BJ (cell line): ENCODE measurements around the gene RAB3GAP1. TPM values are rescaled to one million over a fixed set of nuclear protein-coding genes. Genes with fewer than 3 reads are reported as not detected.
"Not testable (repeated sequence)": the region's sequence is repeated elsewhere in the genome, so short reads cannot be mapped to it uniquely, and the experiment has no call there.

Experiments
- CTCF ChIA-PET: fragments of 350-600 bp; formaldehyde crosslinking; extraction: SDS; loops from one replicate; lab custom pipeline; 2021; ENCODE audit warnings: antibody characterized with exemption, inconsistent platforms; lab: Yijun Ruan, JAX
- POLR2A ChIA-PET: fragments of 300-600 bp; sonication (Branson Sonifier 250); formaldehyde crosslinking; extraction: SDS; loops from one replicate; lab custom pipeline; 2021; ENCODE audit warnings: antibody characterized with exemption; lab: Charles Lee
- DNase-seq: peaks from one replicate; pipeline ENCODE4 v3.0.0-alpha.2; 2011; ENCODE audit warnings: low read depth
- H3K27me3 ChIP-seq: 2 replicates; pipeline ENCODE4 v1.6.0; 2011; ENCODE audit warnings: low read length; ENCODE audit not compliant: control insufficient read depth, insufficient read depth
- H3K36me3 ChIP-seq: 2 replicates; pipeline ENCODE4 v1.5.1; 2011; ENCODE audit warnings: low read length; ENCODE audit not compliant: control insufficient read depth, insufficient read depth
- H3K4me3 ChIP-seq: 2 replicates; pipeline ENCODE4 v1.5.1; 2011; ENCODE audit warnings: low read depth, mild to moderate bottlenecking, control low read depth, low read length
- CTCF ChIP-seq: IDR thresholded peaks from 2 replicates; pipeline ENCODE4 v1.5.1; 2011; ENCODE audit warnings: low read depth, mild to moderate bottlenecking, control low read depth, inconsistent platforms, low read length, moderate library complexity; ENCODE audit not compliant: insufficient read depth
- polyA plus RNA-seq: library from polyadenylated mRNA; depleted of rRNA; stranded (reverse); fragments of >200 nt; gene quantifications from 2 replicates; pipeline ENCODE4 v1.2.3, GENCODE V29; 2011

The RAB3GAP1 gene
- polyA plus RNA-seq, 1 experiment, result 22.4 TPM

- H3K4me3 ChIP-seq, result no peak overlapping the region
- no peak for DNase-seq
- no peaks in the 10 kb centered on the region for H3K27me3 ChIP-seq
- TF ChIP-seq CTCF, result no peak
- ChIA-PET POLR2A (no interaction called here), CTCF (no interaction called here)
- peaks cover 2% of the 10 kb centered on the region; the same call in 1 of the 2 replicates for H3K36me3 ChIP-seq
These were observed 22.1 kb downstream of the RAB3GAP1 start for GRCh38 chr2:135074216-135074615.

DNA sequence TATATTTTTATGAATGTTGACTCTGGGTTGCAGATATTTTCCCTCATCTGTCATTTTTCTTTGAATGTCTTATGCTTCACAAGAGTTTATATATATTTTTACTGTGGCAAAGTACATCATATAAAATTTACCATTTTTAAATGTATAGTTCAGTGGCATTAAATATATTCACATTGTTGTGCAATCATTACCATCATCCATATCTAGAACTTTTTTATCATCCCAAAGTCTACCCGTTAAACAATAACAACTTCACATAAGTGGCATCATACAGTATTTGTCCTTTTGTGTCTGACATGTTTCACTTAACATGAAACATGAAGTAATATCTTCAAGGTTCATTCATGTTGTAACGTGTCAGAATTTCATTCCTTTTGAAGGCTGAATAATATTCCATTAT lies 24.5 kb downstream of the RAB3GAP1 start:
- Histone ChIP-seq H3K4me3 (no peak overlapping the region), H3K27me3 (no peaks in the 10 kb centered on the region), H3K36me3 (peaks cover 2% of the 10 kb centered on the region; the same call in 1 of the 2 replicates)
- TF ChIP-seq CTCF, result no peak
- ChIA-PET CTCF (no interaction called here), POLR2A (no interaction called here)
- no peak for DNase-seq

DNA sequence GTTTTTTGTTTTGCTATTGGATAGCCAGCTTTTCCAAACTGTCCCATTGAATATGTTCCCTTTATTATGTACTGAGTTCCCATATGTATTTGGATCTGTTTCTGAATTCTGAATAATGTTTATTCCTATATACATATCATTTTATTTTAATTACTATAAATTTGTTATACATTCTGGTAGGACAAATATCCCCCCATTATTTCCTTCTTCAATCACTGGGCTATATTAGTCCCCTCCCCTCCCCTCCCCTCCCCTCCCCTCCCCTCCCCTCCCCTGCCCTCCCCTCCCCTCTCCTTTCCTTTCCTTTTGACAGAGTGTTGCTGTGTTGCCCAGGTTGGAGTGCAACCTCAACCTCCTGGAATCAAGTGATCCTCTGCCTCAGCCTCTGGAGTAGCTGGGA lies 26.3 kb downstream of the RAB3GAP1 start:
- DNase-seq, result no peak
- Histone ChIP-seq H3K36me3 (0 out of 2 replicates have a peak, but pooled peaks cover 1% of the 10 kb centered on the region), H3K4me3 (no peak overlapping the region), H3K27me3 (no peaks in the 10 kb centered on the region)
- ChIA-PET CTCF (no interaction called here), POLR2A (no interaction called here)
- TF ChIP-seq CTCF, result no peak

DNA sequence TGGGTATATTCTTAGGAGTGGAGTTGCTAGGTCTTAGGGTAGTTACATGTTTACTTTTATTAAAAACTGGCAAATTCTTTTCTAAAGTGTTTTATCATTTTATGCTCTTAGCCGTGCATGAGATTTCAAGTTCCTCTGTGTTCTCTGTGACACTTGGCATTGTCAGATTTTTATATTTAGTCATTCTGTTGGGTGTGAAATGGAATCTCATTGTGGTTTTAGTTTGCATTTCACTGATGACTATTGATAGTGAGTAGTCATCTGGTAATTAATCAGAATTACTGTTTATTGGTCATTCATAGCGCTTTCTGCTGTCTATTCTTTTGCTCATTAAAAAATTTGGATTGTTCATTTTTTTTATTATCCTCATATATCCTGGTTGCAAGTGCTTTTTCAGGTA lies 34.1 kb downstream of the RAB3GAP1 start:
- no peaks in the 10 kb centered on the region for H3K27me3 ChIP-seq
- H3K36me3 ChIP-seq, result no peaks in the 10 kb centered on the region
- DNase-seq, result no peak
- ChIA-PET POLR2A (no interaction called here), CTCF (no interaction called here)
- no peak overlapping the region for H3K4me3 ChIP-seq
- TF ChIP-seq CTCF, result no peak

DNA sequence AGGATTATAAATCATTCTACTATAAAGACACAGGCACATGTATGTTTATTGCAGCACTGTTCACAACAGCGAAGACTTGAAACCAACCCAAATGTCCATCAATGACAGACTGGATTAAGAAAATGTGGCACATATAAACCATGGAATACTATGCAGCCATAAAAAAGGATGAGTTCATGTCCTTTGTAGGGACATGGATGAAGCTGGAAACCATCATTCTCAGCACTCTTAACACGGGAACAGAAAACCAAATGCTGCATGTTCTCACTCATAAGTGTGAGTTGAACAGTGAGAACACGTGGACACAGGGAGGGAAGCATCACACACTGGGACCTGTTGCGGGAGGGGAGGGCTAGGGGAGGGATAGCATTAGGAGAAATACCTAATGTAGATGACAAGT lies 37.5 kb downstream of the RAB3GAP1 start:
- DNase-seq, H3K27me3 ChIP-seq, H3K4me3 ChIP-seq, POLR2A ChIA-PET, CTCF ChIA-PET, H3K36me3 ChIP-seq: not testable (repeated sequence)

- H3K4me3 ChIP-seq, result no peak overlapping the region
- TF ChIP-seq CTCF, result no peak
- no peaks in the 10 kb centered on the region for H3K27me3 ChIP-seq
- POLR2A ChIA-PET, result no interaction called here
- no peaks in the 10 kb centered on the region; the same call in 1 of the 2 replicates for H3K36me3 ChIP-seq
- CTCF ChIA-PET, result interaction anchor here (1.2 kb wide), 1 partner anchor 19 kb away, joined by 3 read pairs; no protein-coding TSS in a partner anchor
- DNase-seq, result no peak
These were observed 39.6 kb downstream of the RAB3GAP1 start for GRCh38 chr2:135091681-135092080.
